Posterior cingulate gyrus (tissue), 11 donors: ENCODE data around the gene ZBTB40.

ENCODE experiments used
- DNase-seq, 10 donors: peaks; one replicate each; pipeline versions ENCODE4 v3.0.0 to v3.0.0-alpha.2; 2020 to 2021; ENCODE audit warnings: mixed read lengths in 3 of 10
- intact Hi-C: fragments of 100-400 bp; cut with DNase I; formaldehyde crosslinking; loops from one replicate; pipeline ENCODE4 v1.15.1; 2023

ZBTB40 gene

GRCh38 chr1:22527122-22527521 is 75.5 kb downstream of the ZBTB40 start:
- intact Hi-C loops: no loop called here
- DNase-seq: peak in 3 of 10 donors; percentile 59 to 84 (median 70)

DNA sequence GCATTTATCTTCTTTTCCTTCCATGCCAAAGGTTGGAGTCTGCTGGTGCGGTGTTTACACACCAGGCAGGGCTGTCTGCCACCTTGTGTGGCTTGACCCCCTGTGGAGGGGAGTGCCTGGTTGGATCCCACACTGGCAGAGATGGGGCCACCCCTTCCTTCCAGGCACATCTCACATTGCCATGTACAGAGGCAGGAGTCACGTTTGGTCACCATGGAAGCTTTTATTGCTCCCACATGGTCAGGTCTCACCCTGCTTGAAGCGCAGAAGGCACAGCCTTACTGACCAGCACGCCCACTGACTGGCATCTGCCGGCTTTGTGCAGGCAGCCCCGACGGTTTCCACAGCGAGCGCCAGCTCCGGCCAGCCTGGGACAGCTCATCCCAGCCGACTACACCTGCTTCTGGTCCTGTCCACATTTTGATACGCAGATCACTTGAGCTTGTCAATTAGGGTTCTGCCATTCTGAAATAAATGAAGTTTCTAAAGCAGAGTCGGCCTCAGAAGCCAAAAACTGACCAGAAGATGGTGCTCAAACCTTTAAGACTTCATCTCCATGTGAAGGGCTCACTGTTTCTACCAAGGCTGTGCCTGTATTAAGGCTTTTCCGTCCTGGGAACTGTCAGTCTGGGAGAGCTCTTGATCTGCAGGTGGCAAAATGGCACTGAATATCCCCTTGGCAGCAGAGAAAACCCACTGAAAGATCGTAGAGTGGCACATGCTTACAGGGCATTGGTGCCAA is 76.1 kb downstream of the ZBTB40 start:
- intact Hi-C loops: loop anchor here (2.0 kb wide), 1 partner anchor 113 kb away; no protein-coding TSS in a partner anchor
- peak in 3 of 10 donors; percentile 59 to 70 (median 66) for DNase-seq

DNA sequence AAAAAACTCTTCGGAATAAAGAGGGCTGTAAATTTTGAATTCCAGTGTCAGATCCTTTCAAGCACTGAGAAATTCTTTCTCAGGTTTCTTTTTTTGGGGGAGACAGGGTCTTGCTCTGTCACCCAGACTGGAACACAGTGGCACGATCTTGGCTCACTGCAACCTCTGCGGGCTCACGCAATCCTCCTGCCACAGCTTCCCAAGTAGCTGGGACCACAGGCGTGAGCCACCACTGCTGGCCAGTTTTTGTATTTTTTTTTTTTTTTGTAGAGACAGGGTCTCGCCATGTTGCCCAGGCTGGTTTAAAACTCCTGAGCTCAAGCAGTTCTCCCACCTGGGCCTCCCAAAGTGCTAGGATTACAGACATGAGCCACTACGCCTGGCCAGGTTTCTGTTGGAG is 76.8 kb downstream of the ZBTB40 start:
- intact Hi-C loops: loop anchor here (2.0 kb wide), 1 partner anchor 112 kb away; no protein-coding TSS in a partner anchor

GRCh38 chr1:22529901-22530621 is 78.4 kb downstream of the ZBTB40 start:
- intact Hi-C loops: loop anchor here (2.0 kb wide), 1 partner anchor 111 kb away; no protein-coding TSS in a partner anchor
- DNase-seq: peak in 6 of 10 donors; percentile 30 to 87 (median 62)

More for the DNA sequence above, 76.8 kb downstream of the ZBTB40 start:
- peak in 3 of 10 donors; percentile 30 to 81 (median 36) for DNase-seq

DNA sequence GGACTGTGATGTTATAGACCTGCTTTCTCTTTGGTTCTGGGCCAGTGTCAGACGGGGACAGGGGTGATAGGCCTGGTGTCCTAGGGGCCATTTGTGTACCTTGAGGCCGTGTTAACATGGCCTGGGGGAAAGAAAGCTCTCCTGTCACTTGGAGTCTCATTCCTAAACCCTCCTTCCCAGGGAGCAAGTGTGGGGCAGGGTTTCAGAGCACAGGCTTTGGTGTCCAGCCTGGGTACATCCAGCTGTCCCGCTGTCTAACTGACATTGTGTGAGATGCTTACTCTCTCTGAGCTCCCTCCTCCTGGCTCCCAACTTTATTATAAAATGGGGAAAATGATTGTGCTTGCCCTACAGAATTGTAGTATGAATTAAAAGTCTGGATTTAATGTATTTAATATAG is 79.1 kb downstream of the ZBTB40 start:
- intact Hi-C loops: no loop called here
- DNase-seq: peak in 3 of 10 donors; percentile 18 to 30 (median 27)

DNA sequence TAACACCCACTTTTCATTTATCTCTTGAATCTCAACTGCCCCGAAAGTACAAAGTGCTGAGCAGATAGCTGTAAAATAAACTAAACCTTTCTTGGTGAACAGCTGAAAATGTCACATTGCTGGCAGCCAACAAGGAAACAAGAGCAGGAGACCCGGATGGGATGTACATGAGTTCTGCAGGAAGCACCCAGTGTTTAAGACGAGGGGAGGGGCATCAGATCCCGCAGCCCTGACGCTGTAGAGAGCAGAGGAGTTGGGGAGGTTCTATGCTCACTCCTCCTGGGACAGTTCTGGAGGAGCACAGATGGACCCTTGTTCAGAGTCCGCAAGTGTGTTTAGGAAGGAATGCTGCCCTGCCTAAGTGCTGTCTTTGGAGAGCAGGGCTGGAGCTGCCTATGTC is 79.6 kb downstream of the ZBTB40 start:
- intact Hi-C loops: no loop called here
- peak in 3 of 10 donors; percentile 14 to 58 (median 38) for DNase-seq

DNA sequence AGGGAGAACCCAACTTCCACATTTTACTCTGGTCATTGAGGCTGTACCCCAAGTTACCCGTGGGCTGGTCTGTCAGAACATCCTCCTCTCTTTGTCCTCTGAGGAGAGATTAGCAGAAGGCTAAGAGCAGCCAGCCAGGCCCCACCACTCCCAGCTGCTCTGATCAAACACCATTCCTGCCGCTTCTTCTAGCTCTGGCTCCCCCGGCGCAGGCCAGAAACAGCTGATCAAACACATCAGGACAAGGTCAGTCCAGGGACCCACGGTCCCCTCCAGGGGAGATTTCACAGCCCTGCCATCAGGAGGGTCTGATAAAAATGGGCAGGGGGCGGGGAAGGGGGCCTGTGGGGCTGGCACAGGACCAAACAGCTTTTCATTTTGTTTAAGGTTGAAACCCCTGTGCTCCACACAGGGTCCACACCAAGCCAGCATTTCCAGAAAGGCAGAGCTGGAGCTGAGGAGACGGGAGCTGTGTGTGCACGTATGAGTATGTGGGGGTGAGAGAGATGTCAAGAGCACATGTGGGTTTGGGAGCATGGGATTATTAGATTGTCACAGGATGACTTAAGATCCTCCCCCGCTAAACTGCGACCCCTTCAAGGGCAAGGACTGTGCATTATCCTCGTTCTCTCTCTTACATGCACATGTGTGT is 81.7 kb downstream of the ZBTB40 start:
- DNase-seq: peak in 3 of 10 donors; percentile 9 to 66 (median 19)
- intact Hi-C loops: no loop called here

GRCh38 chr1:22534951-22535350 is 83.3 kb downstream of the ZBTB40 start:
- DNase-seq: peak in 2 of 10 donors; percentile 8 to 21

DNA sequence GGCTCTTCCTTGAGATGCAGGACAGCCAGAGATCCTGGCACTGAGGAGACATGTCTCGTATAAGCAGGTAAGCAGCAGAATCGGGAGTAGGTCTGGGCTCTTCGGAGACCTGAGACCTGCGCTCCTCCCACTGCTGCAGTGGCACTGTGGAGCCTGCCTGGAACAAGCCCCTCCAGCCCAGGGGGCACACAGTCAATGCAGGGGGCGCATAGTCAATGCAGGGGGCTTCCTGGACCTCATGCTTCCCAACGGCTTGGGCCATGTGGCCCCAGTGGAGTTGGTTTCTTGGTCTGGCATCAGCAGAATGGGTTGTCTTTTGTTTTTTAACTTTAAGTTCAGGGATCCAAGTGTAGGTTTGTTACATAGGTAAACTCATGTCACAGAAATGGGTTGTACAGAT is 83.7 kb downstream of the ZBTB40 start:
- DNase-seq: peak in 3 of 10 donors; percentile 21 to 73 (median 33)
- intact Hi-C loops: no loop called here

More at GRCh38 chr1:22534951-22535350, 83.3 kb downstream of the ZBTB40 start:
- intact Hi-C loops: no loop called here

DNA sequence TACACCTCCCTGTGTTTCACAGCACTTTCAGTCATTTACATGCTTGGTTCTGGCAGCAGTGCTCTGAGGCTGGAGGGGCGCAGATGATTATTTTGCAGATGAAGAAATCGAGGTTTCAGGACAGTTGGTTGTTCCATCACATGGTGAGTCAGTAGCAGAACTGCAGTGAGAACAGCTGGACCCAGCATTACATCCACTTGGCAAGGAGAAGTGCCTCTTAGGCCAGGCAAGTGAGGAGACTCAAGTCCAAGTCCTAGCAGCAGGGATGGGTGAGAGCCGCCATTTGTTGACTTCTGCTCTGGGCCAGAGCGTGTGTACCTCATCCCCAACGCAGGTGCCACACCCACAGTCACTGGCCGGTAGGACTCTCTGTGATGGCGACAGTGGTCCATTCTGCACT is 84.9 kb downstream of the ZBTB40 start:
- peak in 5 of 10 donors; percentile 13 to 83 (median 35) for DNase-seq
- intact Hi-C loops: no loop called here

GRCh38 chr1:22537441-22538139 is 85.9 kb downstream of the ZBTB40 start:
- intact Hi-C loops: no loop called here
- DNase-seq: peak in 7 of 10 donors; percentile 29 to 93 (median 43)

- intact Hi-C loops: no loop called here
- DNase-seq: no peak
Observed at GRCh38 chr1:22539510-22540118, 88.0 kb downstream of the ZBTB40 start.

GRCh38 chr1:22540337-22540736 is 88.7 kb downstream of the ZBTB40 start:
- intact Hi-C loops: no loop called here
- no peak for DNase-seq

DNA sequence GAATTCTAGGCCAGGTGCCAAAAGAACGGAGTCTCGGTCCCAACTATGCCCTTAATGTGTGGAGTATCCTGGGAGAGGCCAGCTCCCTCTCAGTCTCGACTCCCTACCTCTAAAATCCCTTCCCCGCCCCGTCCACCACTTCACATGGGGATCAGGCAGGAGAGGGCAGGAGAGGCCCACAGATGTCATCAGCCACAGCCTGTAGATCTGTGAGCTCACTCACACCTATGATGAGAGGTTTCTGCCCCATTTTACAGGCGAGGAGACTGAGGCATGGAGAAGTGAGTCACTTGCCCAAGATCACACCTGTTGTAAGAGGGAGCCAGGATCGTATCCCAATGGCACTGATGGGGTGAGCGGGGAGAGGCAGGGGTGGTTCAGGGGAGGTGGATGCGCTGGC is 91.2 kb downstream of the ZBTB40 start:
- intact Hi-C loops: no loop called here
- DNase-seq: no peak

DNA sequence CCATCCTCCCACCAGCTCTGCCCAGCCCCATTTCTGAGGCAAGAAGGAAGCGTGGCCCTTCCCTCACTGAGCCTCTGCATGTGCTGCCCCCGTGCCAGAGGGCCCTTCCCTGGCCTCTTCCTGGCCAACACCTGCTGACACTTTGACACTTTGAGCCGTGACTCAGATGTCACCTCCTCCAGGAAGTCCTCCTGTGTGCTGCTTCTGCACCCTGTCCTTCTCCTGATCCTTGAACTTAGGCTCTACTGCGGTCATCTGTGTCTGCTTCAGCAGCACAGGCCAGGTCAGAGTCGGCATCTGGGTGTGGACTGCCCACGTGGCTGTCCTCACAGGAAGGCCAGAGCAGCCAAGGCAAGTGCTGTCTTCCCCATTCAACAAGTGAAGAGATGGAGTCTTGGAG is 92.0 kb downstream of the ZBTB40 start:
- DNase-seq: no peak
- intact Hi-C loops: no loop called here

- intact Hi-C loops: no loop called here
- DNase-seq: no peak
Observed at GRCh38 chr1:22544606-22545005, 93.0 kb downstream of the ZBTB40 start.

GRCh38 chr1:22545141-22545540 is 93.5 kb downstream of the ZBTB40 start:
- intact Hi-C loops: no loop called here
- no peak for DNase-seq

- no peak for DNase-seq
- intact Hi-C loops: no loop called here
Observed at GRCh38 chr1:22547186-22547817, 95.7 kb downstream of the ZBTB40 start.

GRCh38 chr1:22547818-22548462 is 96.3 kb downstream of the ZBTB40 start:
- no peak for DNase-seq
- intact Hi-C loops: no loop called here
